HG03025 (cell line): ENCODE measurements around the gene NRDE2.
"Not testable (repeated sequence)": the region's sequence is repeated elsewhere in the genome, so short reads cannot be mapped to it uniquely, and the experiment has no call there.

Experiments used
- ATAC-seq: cut with Tn5 transposase; IDR thresholded peaks from one replicate; pipeline ENCODE4 v1.9.1; 2021; ENCODE audit warnings: mild to moderate bottlenecking, moderate library complexity; ENCODE audit not compliant: unreplicated experiment, low FRiP score

Gene NRDE2

DNA sequence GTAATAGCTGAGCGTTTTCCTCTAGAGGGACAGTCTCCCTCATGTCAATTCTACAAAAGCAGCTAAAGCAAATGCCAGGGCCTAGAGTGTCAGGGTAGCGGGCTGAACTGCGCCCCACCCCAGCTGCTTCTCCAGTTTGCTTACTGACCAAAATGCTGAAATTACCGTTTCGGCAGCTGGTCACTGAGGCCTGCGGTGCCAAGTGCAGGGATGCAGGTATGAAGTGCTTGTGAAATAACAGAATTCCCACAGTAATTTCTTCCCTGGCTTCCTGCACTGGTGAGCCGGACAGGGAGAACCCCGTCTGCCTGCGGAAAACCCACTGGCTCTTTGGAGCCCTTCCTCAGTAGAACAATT, 56.3 kb downstream of the NRDE2 start:
- ATAC-seq: no peak

- no peak for ATAC-seq
These were observed 56.8 kb downstream of the NRDE2 start for GRCh38 chr14:90274808-90275457.

DNA sequence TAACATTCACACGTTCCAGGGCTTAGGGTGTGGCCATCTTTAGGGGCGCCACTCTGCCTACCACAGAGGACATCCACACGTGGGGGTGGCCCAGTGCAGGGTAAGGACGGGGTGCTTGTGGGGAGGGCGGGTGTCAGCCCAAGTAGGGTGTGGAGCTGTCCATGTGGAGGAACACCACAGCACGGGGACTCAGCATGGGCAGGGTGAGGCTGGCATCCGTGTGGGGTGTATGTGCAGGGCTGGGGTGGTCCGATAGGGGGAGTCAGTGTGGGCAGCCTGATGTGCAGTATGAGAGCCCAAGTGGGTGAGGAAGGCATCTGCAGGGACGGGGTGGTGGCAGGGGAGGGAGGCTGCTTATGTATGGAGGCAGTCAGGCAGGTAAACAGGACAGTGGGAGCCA, 57.7 kb downstream of the NRDE2 start:
- ATAC-seq: no peak

GRCh38 chr14:90273532-90273931, 58.2 kb downstream of the NRDE2 start:
- ATAC-seq: no peak

- ATAC-seq: no peak
These were observed 59.2 kb downstream of the NRDE2 start for GRCh38 chr14:90272523-90272922.

GRCh38 chr14:90268420-90268819, 63.3 kb downstream of the NRDE2 start:
- no peak for ATAC-seq

GRCh38 chr14:90266441-90267154, 65.1 kb downstream of the NRDE2 start:
- ATAC-seq: no peak

- no peak for ATAC-seq
These were observed 67.8 kb downstream of the NRDE2 start for GRCh38 chr14:90263748-90264449.

DNA sequence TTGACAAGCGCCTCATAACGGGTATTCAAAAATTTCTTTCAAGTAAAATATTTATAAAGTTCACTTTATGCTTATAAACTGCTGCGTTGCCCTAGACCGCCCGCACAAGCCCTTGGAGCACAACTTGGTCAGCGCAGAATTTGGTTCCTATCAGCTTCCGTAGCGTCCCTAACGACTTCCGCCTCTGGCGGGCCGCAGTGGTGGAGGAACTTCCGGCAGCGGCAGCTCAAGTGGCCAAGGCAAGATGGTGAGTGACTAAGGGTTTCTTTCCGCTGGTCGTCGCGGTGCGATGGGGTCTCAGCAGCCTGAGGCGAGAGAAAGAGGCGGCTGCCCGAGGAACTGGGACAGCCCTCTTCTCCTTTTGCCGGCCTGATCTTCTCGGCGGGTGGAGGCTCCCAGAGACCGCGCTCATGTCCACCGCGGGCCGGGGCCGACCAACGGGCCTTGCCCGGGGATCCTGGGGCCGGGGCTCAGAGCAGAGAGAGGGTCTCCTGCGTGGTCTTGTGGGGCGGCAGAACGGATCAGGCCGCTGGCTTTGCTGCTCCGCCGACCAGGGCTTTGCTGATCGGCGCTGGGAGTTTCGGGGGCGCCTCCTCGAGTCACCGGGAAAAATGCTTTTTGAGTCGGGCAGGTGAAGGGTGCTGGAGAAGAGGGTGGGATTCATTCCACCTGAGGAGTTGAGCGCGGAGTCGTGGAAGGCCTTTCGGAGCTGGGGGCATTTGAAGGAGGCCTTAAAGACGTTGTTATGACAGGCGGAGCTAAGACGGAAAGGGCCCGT, 75.2 kb downstream of the NRDE2 start, which contains the start of gene PSMC1:
Gene PSMC1 (plus strand): TSS at position 200 of the 778 bp plus-strand sequence. CDS start 45 bp downstream, at position 245.
- peak; percentile 93 for ATAC-seq

DNA sequence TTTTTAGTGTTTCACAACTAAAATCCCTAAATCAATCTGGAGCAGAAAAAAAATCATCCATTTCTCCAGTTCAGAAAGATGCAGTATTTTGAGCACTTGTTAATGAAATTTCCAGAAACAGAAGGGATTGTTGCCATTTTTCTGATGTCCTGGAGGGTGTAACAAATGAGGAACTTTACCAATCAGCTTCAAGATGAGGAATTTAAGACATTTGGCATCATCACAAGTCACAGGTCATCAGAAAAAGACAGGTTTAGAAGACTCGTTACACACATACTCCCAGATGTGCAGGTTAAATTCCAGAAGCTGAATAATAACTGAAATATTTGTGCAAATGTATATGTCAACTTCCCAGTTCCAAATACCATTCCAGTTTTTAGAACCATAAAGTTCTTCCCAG, 75.9 kb downstream of the NRDE2 start:
- ATAC-seq: no peak

DNA sequence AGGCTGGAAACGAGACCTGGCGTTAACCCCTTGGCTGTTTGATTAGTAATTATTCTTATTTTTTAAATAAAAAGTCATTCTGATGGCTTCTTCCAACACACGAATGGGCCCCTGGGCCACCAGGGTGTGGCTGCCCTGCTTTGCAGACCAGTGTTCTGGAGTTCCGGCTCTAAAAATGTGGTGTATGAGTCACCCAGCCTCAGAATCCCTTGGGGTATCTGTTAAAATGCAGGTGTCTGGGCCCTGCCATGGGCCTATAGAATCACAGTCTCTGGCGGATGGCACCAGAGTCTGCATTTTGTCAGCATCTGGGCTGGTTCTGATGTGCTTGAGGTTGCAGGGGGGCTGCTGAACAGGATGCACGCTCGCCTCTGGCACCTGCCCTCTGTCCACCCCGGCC, 77.9 kb downstream of the NRDE2 start:
- ATAC-seq: no peak

DNA sequence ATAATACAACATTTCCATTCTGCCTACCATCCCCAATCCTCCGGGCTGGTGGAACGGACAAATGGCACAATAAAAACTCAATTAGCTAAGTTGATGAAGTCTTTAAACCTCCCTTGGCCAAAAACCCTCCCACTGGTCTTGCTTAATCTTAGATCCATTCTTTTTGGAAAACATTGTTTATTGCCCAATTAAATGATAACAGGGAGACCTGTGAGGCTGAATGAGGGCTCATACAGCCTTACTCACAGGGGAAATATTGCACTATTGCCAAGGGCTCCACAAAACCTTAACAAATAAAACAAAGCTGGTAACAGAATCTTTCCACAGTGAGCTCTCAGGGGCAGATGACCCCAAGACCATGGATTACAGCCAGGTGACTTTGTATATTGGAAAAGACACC, 83.1 kb downstream of the NRDE2 start:
- no peak for ATAC-seq

DNA sequence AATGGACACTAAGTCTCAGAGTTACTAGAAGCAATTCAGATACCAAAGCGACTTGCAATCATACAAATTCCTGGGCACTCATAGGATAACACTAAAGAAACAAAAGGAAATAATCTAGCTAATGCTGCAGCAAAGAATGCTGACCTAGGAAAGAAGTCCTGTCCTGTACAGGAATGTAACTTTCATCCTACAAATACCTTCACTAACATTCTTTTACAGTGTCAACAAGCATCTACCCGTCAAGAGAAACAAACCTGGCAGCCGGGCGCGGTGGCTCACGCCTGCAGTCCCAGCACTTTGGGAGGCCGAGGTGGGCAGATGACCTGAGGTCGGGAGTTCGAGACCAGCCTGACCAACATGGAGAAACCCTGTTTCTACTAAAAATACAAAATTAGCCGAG, 84.3 kb downstream of the NRDE2 start:
- ATAC-seq: not testable (repeated sequence)

DNA sequence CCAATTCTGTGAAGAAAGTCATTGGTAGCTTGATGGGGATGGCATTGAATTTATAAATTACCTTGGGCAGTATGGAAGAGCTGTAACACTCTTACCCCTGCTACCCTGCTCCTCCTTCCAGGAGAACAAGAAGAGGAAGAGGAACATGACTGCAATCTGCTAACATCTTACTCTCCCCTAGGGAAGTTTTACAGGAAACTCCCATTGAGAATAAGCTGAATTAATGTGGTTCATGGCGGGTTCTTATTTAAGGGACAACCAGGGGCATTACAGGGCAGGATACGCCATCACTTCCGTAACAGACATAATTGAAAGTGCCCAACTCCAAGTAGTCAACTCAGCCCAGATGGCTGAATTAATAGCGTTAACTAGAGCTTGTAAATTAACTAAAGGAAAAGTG, 84.8 kb downstream of the NRDE2 start:
- ATAC-seq: no peak

DNA sequence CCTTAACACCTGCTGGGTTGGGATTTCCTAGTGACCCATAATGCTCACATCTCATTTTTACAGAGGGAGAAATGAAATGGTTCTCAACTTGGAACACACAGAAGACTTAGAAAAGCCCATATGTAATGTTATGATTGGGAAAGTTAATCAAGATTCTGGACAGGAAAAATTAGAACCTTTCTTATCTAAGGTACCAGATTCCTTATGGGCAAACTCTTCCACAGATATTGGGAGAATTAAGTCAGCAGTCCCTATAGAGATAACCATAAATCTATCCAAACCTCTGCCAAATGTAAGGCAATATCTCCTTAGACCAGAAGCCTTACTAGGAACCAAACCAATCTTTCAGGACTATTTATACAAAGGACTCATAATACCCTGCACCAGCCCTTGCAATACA, 89.3 kb downstream of the NRDE2 start:
- ATAC-seq: no peak

GRCh38 chr14:90239139-90239538, 92.6 kb downstream of the NRDE2 start:
- ATAC-seq: no peak

GRCh38 chr14:90235179-90235976, 96.4 kb downstream of the NRDE2 start:
- ATAC-seq: peak; percentile 47

DNA sequence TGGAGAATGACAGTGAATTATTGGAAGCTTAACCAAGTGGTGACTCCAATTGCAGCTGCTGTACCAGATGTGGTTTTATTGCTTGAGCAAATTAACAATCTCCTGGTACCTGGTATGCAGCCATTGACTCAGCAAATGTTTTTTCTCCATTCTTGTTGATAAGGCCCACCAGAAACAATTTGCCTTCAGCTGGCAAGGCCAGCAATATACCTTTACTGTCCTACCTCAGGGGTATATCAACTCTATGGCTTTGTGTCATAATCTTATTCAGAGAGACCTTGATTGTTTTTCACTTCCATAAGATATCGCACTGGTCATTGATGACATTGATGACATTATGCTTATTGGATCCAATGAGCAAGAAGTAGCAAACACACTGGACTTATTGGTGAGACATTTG, 101.8 kb downstream of the NRDE2 start:
- not testable (repeated sequence) for ATAC-seq

GRCh38 chr14:90228478-90228877, 103.3 kb downstream of the NRDE2 start:
- ATAC-seq: no peak
